GM12878 (cell line): ENCODE results near the gene FGL2. TPM values are rescaled to one million over a fixed set of nuclear protein-coding genes. Genes with fewer than 3 reads are reported as not detected.
A peak's percentile ranks its signal among the peaks of the same experiment; 100 is the strongest.

Source experiments
- ATAC-seq: fragments of 200-7000 bp; cut with Tn5 transposase; 3 replicates; pipeline ENCODE4 v1.9.1; 2020; ENCODE audit warnings: mild to moderate bottlenecking, moderate library complexity
- BruUV-seq: library from RNA; stranded (reverse); fragments of 400-500 nt; replicated peaks from 2 replicates; lab custom pipeline; 2021; lab: Mats Ljungman, UMichigan
- CTCF ChIA-PET: fragments of 300-600 bp; sonication (Branson Sonifier 250); formaldehyde crosslinking; extraction: SDS; loops from one replicate; lab custom pipeline; 2021; ENCODE audit warnings: inconsistent platforms; lab: Yijun Ruan, JAX
- POLR2A ChIA-PET: fragments of 350-600 bp; formaldehyde crosslinking; extraction: SDS; loops from one replicate; lab custom pipeline; 2021; ENCODE audit warnings: inconsistent platforms; lab: Charles Lee
- RAD21 ChIA-PET: fragments of 300-600 bp; sonication (Branson Sonifier 250); formaldehyde crosslinking; loops from one replicate; lab custom pipeline; 2023; ENCODE audit warnings: antibody characterized with exemption; ENCODE audit not compliant: unreplicated experiment; lab: Charles Lee
- SMC1A ChIA-PET: fragments of 300-600 bp; sonication (Branson Sonifier 250); formaldehyde crosslinking; loops from one replicate; lab custom pipeline; 2023; ENCODE audit not compliant: unreplicated experiment, uncharacterized antibody; lab: Charles Lee
- DNase-seq: peaks from one replicate; pipeline ENCODE4 v3.0.0-alpha.2; 2011; ENCODE audit warnings: low read depth, low spot score
- FAIRE-seq: peaks from 3 replicates; lab custom pipeline; 2011; peaks lifted over from hg19 to GRCh38; lab: Jason Lieb, UNC
- H2AFZ ChIP-seq: 2 replicates; pipeline ENCODE4 v1.6.0; 2011; ENCODE audit warnings: low read depth, low read length, control low read depth; ENCODE audit not compliant: control insufficient read depth
- H3K27ac ChIP-seq: 2 replicates; pipeline ENCODE4 v1.5.1; 2011; ENCODE audit warnings: control low read depth; ENCODE audit not compliant: control insufficient read depth, insufficient read depth
- H3K27me3 ChIP-seq, 2 experiments: replicated peaks in 1 of 2; 2 replicates each; pipeline versions ENCODE4 v1.6.0 to v1.6.1; 2011; ENCODE audit warnings: low read length in 1 of 2; ENCODE audit not compliant: control insufficient read depth in 2 of 2, insufficient read depth in 2 of 2
- H3K36me3 ChIP-seq, 2 experiments: 2 replicates each; pipeline ENCODE4 v1.5.1; 2011; ENCODE audit warnings: low read length in 1 of 2; ENCODE audit not compliant: control insufficient read depth in 2 of 2, insufficient read depth in 2 of 2
- H3K4me1 ChIP-seq: 2 replicates; pipeline ENCODE4 v1.6.1; 2011; ENCODE audit warnings: mild to moderate bottlenecking, low read length, moderate library complexity, mixed read lengths; ENCODE audit not compliant: control insufficient read depth, insufficient read depth
- H3K4me2 ChIP-seq: 2 replicates; pipeline ENCODE4 v1.6.0; 2011; ENCODE audit warnings: control low read depth; ENCODE audit not compliant: control insufficient read depth, insufficient read depth
- H3K4me3 ChIP-seq: fragments of 200-600 bp; sonication (generic); 2 replicates; pipeline ENCODE4 v1.5.1; 2016
- H3K79me2 ChIP-seq: 2 replicates; pipeline ENCODE4 v1.6.0; 2011; ENCODE audit warnings: low read length; ENCODE audit not compliant: control insufficient read depth, insufficient read depth
- H3K9ac ChIP-seq: 2 replicates; pipeline ENCODE4 v1.8.0; 2011; ENCODE audit warnings: low read length, control low read depth, mixed read lengths; ENCODE audit not compliant: control insufficient read depth, insufficient read depth
- H3K9me3 ChIP-seq: replicated peaks from 3 replicates; pipeline ENCODE4 v1.5.1; 2011; ENCODE audit warnings: mild to moderate bottlenecking, low read length; ENCODE audit not compliant: control insufficient read depth, insufficient read depth
- H4K20me1 ChIP-seq: 2 replicates; pipeline ENCODE4 v1.6.0; 2011; ENCODE audit not compliant: control insufficient read depth, insufficient read depth
- ATF7 ChIP-seq: fragments of 450-650 bp; IDR thresholded peaks from 2 replicates; pipeline ENCODE4 v1.6.1; 2016; ENCODE audit warnings: low read depth, mild to moderate bottlenecking
- CHD1 ChIP-seq: IDR thresholded peaks from 2 replicates; pipeline ENCODE4 v1.6.1; 2012; ENCODE audit warnings: low read depth, low read length, improper control_type of control experiment
- DPF2 ChIP-seq: fragments of 450-650 bp; IDR thresholded peaks from 2 replicates; pipeline ENCODE4 v1.6.1; 2017; ENCODE audit warnings: mild to moderate bottlenecking
- HDAC2 ChIP-seq: fragments of 200-600 bp; sonication (generic); IDR thresholded peaks from 2 replicates; pipeline ENCODE4 v1.6.1; 2017
- JUNB ChIP-seq: IDR thresholded peaks from 2 replicates; pipeline ENCODE4 v1.6.1; 2016; ENCODE audit warnings: antibody characterized with exemption, mild to moderate bottlenecking
- MEF2B ChIP-seq: fragments of 450-650 bp; IDR thresholded peaks from 2 replicates; pipeline ENCODE4 v1.6.1; 2018; ENCODE audit warnings: mild to moderate bottlenecking, moderate library complexity; ENCODE audit not compliant: partially characterized antibody, poor library complexity, severe bottlenecking
- MYC ChIP-seq: IDR thresholded peaks from 2 replicates; pipeline ENCODE4 v1.6.1; 2011; ENCODE audit warnings: mild to moderate bottlenecking, low read length, moderate library complexity, inconsistent platforms; ENCODE audit not compliant: insufficient read depth, insufficient replicate concordance, insufficient read length, severe bottlenecking
- NFYB ChIP-seq: IDR thresholded peaks from 2 replicates; pipeline ENCODE4 v1.6.1; 2011; ENCODE audit warnings: low read depth, mild to moderate bottlenecking, low read length, improper control_type of control experiment, moderate library complexity; ENCODE audit not compliant: insufficient read depth
- RUNX3 ChIP-seq: IDR thresholded peaks from 2 replicates; pipeline ENCODE4 v1.6.1; 2012; ENCODE audit warnings: low read length, inconsistent platforms
- SPI1 ChIP-seq: IDR thresholded peaks from 2 replicates; pipeline ENCODE4 v1.6.1; 2011; ENCODE audit warnings: low read depth, mild to moderate bottlenecking, low read length, moderate library complexity, borderline replicate concordance; ENCODE audit not compliant: insufficient read depth
- ZNF274 ChIP-seq: IDR thresholded peaks from one replicate; pipeline ENCODE4 v1.8.0; 2011; ENCODE audit not compliant: insufficient read length, insufficient read depth
- ZNF384 ChIP-seq: IDR thresholded peaks from 2 replicates; pipeline ENCODE4 v1.6.1; 2012; ENCODE audit warnings: low read depth, mild to moderate bottlenecking, low read length, improper control_type of control experiment, borderline replicate concordance
- ZZZ3 ChIP-seq: IDR thresholded peaks from 2 replicates; pipeline ENCODE4 v1.6.1; 2011; ENCODE audit warnings: low read depth; ENCODE audit not compliant: control insufficient read depth, insufficient read length
- WGBS: methylation state at CpG from one replicate; pipeline ENCODE4 v1.1.6; 2016; ENCODE audit warnings: low lambda C conversion rate; ENCODE audit not compliant: insufficient replicate concordance, insufficient coverage; ENCODE audit errors: missing lambda C conversion rate; 5-methylcytosine and 5-hydroxymethylcytosine counted together
- in situ Hi-C: fragments of 300-500 bp; cut with MboI; formaldehyde crosslinking; loops from 9 replicates; pipeline ENCODE4 v1.14.3; 2018; ENCODE audit warnings: mixed read lengths
- intact Hi-C: fragments of 100-400 bp; cut with micrococcal nuclease; formaldehyde crosslinking; loops from one replicate; pipeline ENCODE4 v1.14.2; 2022; ENCODE audit not compliant: unreplicated experiment
- polyA plus RNA-seq, 11 experiments: library from polyadenylated mRNA; depleted of rRNA in 4 of 11; unstranded in 6 of 11; stranded (reverse) in 5 of 11; fragments of >200 nt; fragmentation: Nextera tagmentation in 4 of 11; fragmentation: Illumina TruSeq in 1 of 11; extraction: Ambion mirVana in 4 of 11; extraction: Trizol in 1 of 11; gene quantifications; 1 replicate in 1 of 11; 2 replicates in 10 of 11; pipeline versions ENCODE4 v1.2.1 to v1.2.3, GENCODE V29; 2011 to 2016; ENCODE audit warnings: inconsistent platforms in 2 of 11, missing spikeins in 2 of 11, low read depth in 1 of 11
- total RNA-seq, 4 experiments: library from RNA; depleted of rRNA in 3 of 4; stranded (reverse); fragments of >200 nt in 3 of 4; fragmentation: Illumina TruSeq in 1 of 4; extraction: Trizol in 1 of 4; gene quantifications; 2 replicates each; pipeline versions ENCODE4 v1.2.1 to v1.2.3, GENCODE V29; 2013 to 2021
- TF ChIP-seq, protein P1 (sequence below): fragments of 450-650 bp; IDR thresholded peaks from 2 replicates; pipeline ENCODE4 v1.6.1; 2016; ENCODE audit warnings: mild to moderate bottlenecking
- TF ChIP-seq, protein P2 (sequence below): IDR thresholded peaks from 2 replicates; pipeline ENCODE4 v1.6.1; 2012; ENCODE audit warnings: low read depth, low read length, improper control_type of control experiment

Gene FGL2
- total and polyA plus RNA-seq, 10 of the 15 experiments (the other 5 are each of a cell fraction or from before 2014, with no cell fraction given) = 0.04 to 3.2 (median 1.5) TPM

DNA sequence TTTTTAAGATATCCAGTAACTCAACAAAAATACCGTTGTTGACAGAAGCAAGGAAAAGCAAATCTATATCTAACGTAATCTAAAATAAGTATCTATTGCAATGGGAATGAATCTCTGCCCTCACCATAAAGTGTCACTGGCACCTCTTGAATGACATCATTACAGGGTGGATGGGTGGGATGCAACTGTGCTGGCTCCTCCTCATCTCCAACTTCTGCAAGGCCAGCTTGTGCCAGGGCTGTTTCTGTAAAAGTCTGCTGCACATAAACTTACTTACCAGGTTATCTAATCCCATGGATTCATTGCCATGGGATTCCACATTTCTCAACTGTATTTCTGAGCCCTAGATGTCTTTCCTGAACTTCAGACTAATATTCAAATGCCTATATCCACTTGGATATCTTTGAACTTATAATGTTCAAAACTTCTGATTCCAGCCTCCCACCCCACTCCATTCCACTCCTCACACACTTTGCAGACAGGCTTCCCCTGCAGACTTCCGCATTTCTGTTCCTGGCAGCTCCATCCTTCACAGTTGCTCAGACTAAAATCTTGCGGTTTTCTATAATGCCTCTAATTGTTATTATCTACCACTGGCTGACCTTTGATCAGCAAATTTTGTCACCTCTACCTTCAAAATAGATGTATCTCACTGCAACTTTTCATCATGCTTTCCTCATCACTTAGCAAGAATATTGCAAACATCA is 10.7 kb downstream of the FGL2 start:
- no peaks in the 10 kb centered on the region for H3K9me3 ChIP-seq
- DNase-seq = no peak
- no peaks in the 10 kb centered on the region for H4K20me1 ChIP-seq
- WGBS = 98% methylated on average over 4 of the region's 4 CpGs
- H3K79me2 ChIP-seq = no peaks in the 10 kb centered on the region
- intact Hi-C loops = no loop called here
- no peak overlapping the region for H3K27ac ChIP-seq
- TF ChIP-seq RUNX3 (peak; percentile 48), ZNF274 (no peak), SPI1 (peak; percentile 62; the same call in 1 of the 2 replicates), DPF2 (no peak)
- TF ChIP-seq, all 136 proteins: peak for 2
- no TSS peak for BruUV-seq
- Histone ChIP-seq H3K4me3 (no peak overlapping the region), H3K27me3 (no peaks in the 10 kb centered on the region), H3K4me1 (peaks cover 11% of the 10 kb centered on the region), H3K4me2 (no peak overlapping the region), H2AFZ (no peak overlapping the region), H3K36me3 (no peaks in the 10 kb centered on the region), H3K9ac (no peak overlapping the region)
- RAD21 ChIA-PET = interaction anchor here (1.0 to 1.6 kb wide), 3 partner anchors 11 to 58 kb away, joined by 3 to 5 read pairs (median 4); no protein-coding TSS in a partner anchor
- no peak for FAIRE-seq
- SMC1A ChIA-PET = interaction anchor here (1.3 to 2.9 kb wide), 3 partner anchors 11 to 271 kb away, joined by 3 to 11 read pairs (median 11); partner anchors contain the start of gene FGL2
- CTCF ChIA-PET = interaction anchor here (0.5 to 0.8 kb wide), 2 partner anchors 25 to 613 kb away, joined by 3 to 4 read pairs; no protein-coding TSS in a partner anchor
- no peak for ATAC-seq
- in situ Hi-C loops = no loop called here
- POLR2A ChIA-PET = interaction anchor here (0.5 to 2.0 kb wide), 2 partner anchors 11 to 354 kb away, joined by 3 to 9 read pairs; partner anchors contain the start of gene FGL2

DNA sequence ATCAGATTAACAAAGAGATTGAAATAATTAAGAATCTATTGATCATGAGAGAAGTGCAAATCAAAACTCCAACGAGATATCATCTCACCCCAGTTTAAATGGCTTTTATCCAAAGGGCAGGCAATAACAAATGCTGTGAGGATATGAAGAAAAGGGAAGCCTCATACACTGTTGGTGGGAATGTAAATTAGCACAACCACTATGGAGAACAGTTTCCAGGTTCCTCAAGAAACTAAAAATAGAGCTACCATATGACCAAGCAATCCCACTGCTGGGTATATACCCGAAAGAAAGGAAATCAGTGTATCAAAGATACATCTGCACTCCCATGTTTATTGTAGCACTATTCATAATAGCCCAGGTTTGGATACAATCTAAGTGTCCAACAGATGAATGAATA is 13.8 kb downstream of the FGL2 start:
- intact Hi-C loops = no loop called here
- CTCF ChIA-PET = interaction anchor here (1.6 kb wide), 1 partner anchor 14 kb away, joined by 4 read pairs; the partner anchor contains the start of gene FGL2

More for the DNA sequence above, 13.8 kb downstream of the FGL2 start:
- BruUV-seq = no TSS peak
- in situ Hi-C loops = no loop called here
- no peak for FAIRE-seq
- ATAC-seq = no peak
- RAD21 ChIA-PET = no interaction called here
- no peak for DNase-seq
- Histone ChIP-seq H3K4me2 (no peak overlapping the region), H3K4me3 (no peak overlapping the region), H3K9ac (no peak overlapping the region), H3K27me3 (no peaks in the 10 kb centered on the region), H4K20me1 (no peaks in the 10 kb centered on the region), H3K4me1 (no peaks in the 10 kb centered on the region), H3K9me3 (no peaks in the 10 kb centered on the region), H3K27ac (no peak overlapping the region), H2AFZ (no peak overlapping the region), H3K79me2 (no peaks in the 10 kb centered on the region), H3K36me3 (no peaks in the 10 kb centered on the region)
- SMC1A ChIA-PET = no interaction called here
- TF ChIP-seq ZZZ3 (no peak), MEF2B (no peak), NFYB (no peak), JUNB (no peak), ZNF384 (no peak), MYC (no peak), HDAC2 (no peak), CHD1 (no peak), RUNX3 (no peak), ATF7 (no peak)
- TF ChIP-seq, protein P1, sequence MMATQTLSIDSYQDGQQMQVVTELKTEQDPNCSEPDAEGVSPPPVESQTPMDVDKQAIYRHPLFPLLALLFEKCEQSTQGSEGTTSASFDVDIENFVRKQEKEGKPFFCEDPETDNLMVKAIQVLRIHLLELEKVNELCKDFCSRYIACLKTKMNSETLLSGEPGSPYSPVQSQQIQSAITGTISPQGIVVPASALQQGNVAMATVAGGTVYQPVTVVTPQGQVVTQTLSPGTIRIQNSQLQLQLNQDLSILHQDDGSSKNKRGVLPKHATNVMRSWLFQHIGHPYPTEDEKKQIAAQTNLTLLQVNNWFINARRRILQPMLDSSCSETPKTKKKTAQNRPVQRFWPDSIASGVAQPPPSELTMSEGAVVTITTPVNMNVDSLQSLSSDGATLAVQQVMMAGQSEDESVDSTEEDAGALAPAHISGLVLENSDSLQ = no peak
- TF ChIP-seq, protein P2, sequence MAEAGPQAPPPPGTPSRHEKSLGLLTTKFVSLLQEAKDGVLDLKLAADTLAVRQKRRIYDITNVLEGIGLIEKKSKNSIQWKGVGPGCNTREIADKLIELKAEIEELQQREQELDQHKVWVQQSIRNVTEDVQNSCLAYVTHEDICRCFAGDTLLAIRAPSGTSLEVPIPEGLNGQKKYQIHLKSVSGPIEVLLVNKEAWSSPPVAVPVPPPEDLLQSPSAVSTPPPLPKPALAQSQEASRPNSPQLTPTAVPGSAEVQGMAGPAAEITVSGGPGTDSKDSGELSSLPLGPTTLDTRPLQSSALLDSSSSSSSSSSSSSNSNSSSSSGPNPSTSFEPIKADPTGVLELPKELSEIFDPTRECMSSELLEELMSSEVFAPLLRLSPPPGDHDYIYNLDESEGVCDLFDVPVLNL = no peak
- WGBS = 100% methylated on average over 2 of the region's 2 CpGs
- POLR2A ChIA-PET = no interaction called here
